NCI-H128 (cell line): Measurements from ENCODE around the gene CHIT1.

Experiments
- DNase-seq: peaks from one replicate; lab custom pipeline; 2025; ENCODE audit not compliant: unreplicated experiment; lab: John Stamatoyannopoulos, UW

CHIT1 gene

GRCh38 chr1:203189951-203190352 lies 39.5 kb downstream of the CHIT1 start:
- no peak for DNase-seq

GRCh38 chr1:203188686-203189232 lies 40.7 kb downstream of the CHIT1 start:
- no peak for DNase-seq

- DNase-seq: no peak
Measured at GRCh38 chr1:203187689-203188264, 41.7 kb downstream of the CHIT1 start.

GRCh38 chr1:203187304-203187685 lies 42.2 kb downstream of the CHIT1 start:
- no peak for DNase-seq

- DNase-seq: no peak
Measured at GRCh38 chr1:203186446-203187303, 42.8 kb downstream of the CHIT1 start, which contains the start of gene CHI3L1. Gene CHI3L1 (minus strand): TSS chr1:203186704. CDS start chr1:203186623, 81 bp downstream.

GRCh38 chr1:203186091-203186445 lies 43.4 kb downstream of the CHIT1 start:
- no peak for DNase-seq

GRCh38 chr1:203185585-203185984 lies 43.9 kb downstream of the CHIT1 start:
- DNase-seq: no peak

- no peak for DNase-seq
Measured at GRCh38 chr1:203185061-203185461, 44.4 kb downstream of the CHIT1 start.

- no peak for DNase-seq
Measured at GRCh38 chr1:203184467-203184866, 45.0 kb downstream of the CHIT1 start.

GRCh38 chr1:203183828-203184227 lies 45.6 kb downstream of the CHIT1 start:
- no peak for DNase-seq

- no peak for DNase-seq
Measured at GRCh38 chr1:203182387-203182953, 47.0 kb downstream of the CHIT1 start.

- DNase-seq: no peak
Measured at GRCh38 chr1:203181586-203182386, 47.7 kb downstream of the CHIT1 start.

GRCh38 chr1:203180611-203181330 lies 48.7 kb downstream of the CHIT1 start:
- no peak for DNase-seq

- DNase-seq: no peak
Measured at GRCh38 chr1:203179667-203180005, 49.8 kb downstream of the CHIT1 start.

- DNase-seq: no peak
Measured at GRCh38 chr1:203178821-203179666, 50.4 kb downstream of the CHIT1 start.

GRCh38 chr1:203178083-203178482 lies 51.4 kb downstream of the CHIT1 start:
- no peak for DNase-seq

GRCh38 chr1:203177470-203178039 lies 51.9 kb downstream of the CHIT1 start:
- DNase-seq: no peak

- no peak for DNase-seq
Measured at GRCh38 chr1:203177036-203177405, 52.5 kb downstream of the CHIT1 start.

- DNase-seq: no peak
Measured at GRCh38 chr1:203176273-203177035, 53.0 kb downstream of the CHIT1 start.
